ENCODE results near the gene GLTP. TPM values are rescaled to one million over a fixed set of nuclear protein-coding genes. Genes with fewer than 3 reads are reported as not detected.

GLTP gene
- total and polyA plus RNA-seq, 2 of the 4 experiments (the other 2 are of a cell fraction): 34.4 to 58.4 TPM

DNA sequence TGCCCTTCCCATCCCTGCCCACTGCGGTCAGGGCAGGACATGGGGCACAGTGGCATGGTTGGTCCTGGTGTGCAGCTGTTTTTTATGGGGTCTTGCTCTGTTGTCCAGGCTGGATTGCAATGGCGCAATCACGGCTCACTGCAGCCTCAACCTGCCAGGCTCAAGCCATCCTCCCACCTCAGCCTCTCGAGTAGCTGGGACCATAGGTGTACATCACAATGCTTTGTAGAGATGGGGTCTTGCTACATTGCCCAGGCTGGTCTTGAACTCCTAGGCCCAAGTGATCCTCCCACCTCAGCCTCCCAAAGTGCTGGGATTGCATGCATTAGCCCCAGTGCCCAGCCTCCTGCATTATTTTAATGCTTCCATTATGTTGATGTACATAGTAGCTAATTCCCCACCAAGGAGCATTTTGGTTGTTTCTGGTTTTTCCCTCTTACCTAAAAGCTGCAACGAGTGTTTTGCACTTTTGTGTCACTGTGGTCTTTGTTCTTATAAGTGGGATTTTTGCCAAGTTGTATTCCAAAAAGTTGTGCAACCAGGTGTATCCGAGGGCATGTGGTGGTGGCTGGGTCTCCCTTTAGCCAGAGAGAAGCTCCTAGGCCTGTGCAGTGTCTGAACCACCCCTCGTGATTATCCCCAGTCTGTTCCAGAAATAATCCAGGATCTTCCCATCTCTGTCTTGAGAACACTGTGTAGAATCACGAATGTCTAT, 30.1 kb upstream of the GLTP start:
- H3K9me3 ChIP-seq (ENCODE audit: control insufficient read depth, insufficient read depth, low read length): no peaks in the 10 kb centered on the region
- H3K27ac ChIP-seq (ENCODE audit: insufficient read depth, low read length): no peak overlapping the region
- H3K4ac ChIP-seq (ENCODE audit: low read depth, low read length): no peak overlapping the region
- no TSS peak for BruUV-seq (replicated peaks)
- no peak overlapping the region for H3K18ac ChIP-seq (ENCODE audit: low read depth, low read length)
- 71% methylated on average over 1 of the region's 8 CpGs; no CpG with 5 or more reads in 1 of the 2 experiments for WGBS, 2 experiments (ENCODE audit: extremely low coverage in 2 of 2, insufficient read length in 1 of 2)
- ChIA-PET POLR2A (ENCODE audit: unreplicated experiment) (no interaction called here), CTCF (no interaction called here)
- H3K56ac ChIP-seq (ENCODE audit: extremely low read depth, insufficient read depth, low read length): no peak overlapping the region
- intact Hi-C loops (cut with micrococcal nuclease) (no loop called here), dilution Hi-C loops (cut with HindIII; ENCODE audit: low sequenced_read_pairs, unreplicated experiment) (no loop called here), in situ Hi-C loops (cut with MboI; ENCODE audit: low sequenced_read_pairs) (no loop called here)
- no peak overlapping the region for H3K9ac ChIP-seq (ENCODE audit: low read depth, low read length)
- no peak overlapping the region for H4K8ac ChIP-seq (ENCODE audit: low read depth in 2 of 2, low read length in 2 of 2)
- H4K20me1 ChIP-seq (ENCODE audit: insufficient read depth, low read length): no peaks in the 10 kb centered on the region
- no peak overlapping the region for H4K5ac ChIP-seq (ENCODE audit: low read depth, low read length)
- no peak overlapping the region for H2AK9ac ChIP-seq (replicated peaks; ENCODE audit: low read depth, low read length, poor library complexity)
- no peak overlapping the region for H3K4me2 ChIP-seq (ENCODE audit: low read depth, low read length)
- no peaks in the 10 kb centered on the region for H3K4me1 ChIP-seq (ENCODE audit: control insufficient read depth, insufficient read depth, low read length)
- no peak overlapping the region for H2BK120ac ChIP-seq (ENCODE audit: low read depth, low read length)
- no peak overlapping the region for H3K23ac ChIP-seq (ENCODE audit: low read depth, low read length)
- H3K27me3 ChIP-seq (ENCODE audit: control insufficient read depth, insufficient read depth, low read length): no peaks in the 10 kb centered on the region
- H2AFZ ChIP-seq (replicated peaks; ENCODE audit: low read length, poor library complexity): no peak overlapping the region
- H4K91ac ChIP-seq (ENCODE audit: insufficient read depth, low read depth, low read length): no peak overlapping the region
- no peak for TF ChIP-seq FOS (IDR thresholded peaks at IDR 0.05; ENCODE audit: low read depth, low read length)
- TF ChIP-seq RAD21 (IDR thresholded peaks at IDR 0.05; ENCODE audit: low read length): no peak
- no peak for TF ChIP-seq SMC3 (IDR thresholded peaks at IDR 0.05; ENCODE audit: low read depth, low read length)
- no peak for TF ChIP-seq CHD1 (IDR thresholded peaks at IDR 0.05; ENCODE audit: low read depth, low read length)
- TF ChIP-seq, protein P1, sequence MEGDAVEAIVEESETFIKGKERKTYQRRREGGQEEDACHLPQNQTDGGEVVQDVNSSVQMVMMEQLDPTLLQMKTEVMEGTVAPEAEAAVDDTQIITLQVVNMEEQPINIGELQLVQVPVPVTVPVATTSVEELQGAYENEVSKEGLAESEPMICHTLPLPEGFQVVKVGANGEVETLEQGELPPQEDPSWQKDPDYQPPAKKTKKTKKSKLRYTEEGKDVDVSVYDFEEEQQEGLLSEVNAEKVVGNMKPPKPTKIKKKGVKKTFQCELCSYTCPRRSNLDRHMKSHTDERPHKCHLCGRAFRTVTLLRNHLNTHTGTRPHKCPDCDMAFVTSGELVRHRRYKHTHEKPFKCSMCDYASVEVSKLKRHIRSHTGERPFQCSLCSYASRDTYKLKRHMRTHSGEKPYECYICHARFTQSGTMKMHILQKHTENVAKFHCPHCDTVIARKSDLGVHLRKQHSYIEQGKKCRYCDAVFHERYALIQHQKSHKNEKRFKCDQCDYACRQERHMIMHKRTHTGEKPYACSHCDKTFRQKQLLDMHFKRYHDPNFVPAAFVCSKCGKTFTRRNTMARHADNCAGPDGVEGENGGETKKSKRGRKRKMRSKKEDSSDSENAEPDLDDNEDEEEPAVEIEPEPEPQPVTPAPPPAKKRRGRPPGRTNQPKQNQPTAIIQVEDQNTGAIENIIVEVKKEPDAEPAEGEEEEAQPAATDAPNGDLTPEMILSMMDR (conservative IDR thresholded peaks at IDR 0.05; ENCODE audit: low read depth, low read length): no peak
- TF ChIP-seq, protein P2, sequence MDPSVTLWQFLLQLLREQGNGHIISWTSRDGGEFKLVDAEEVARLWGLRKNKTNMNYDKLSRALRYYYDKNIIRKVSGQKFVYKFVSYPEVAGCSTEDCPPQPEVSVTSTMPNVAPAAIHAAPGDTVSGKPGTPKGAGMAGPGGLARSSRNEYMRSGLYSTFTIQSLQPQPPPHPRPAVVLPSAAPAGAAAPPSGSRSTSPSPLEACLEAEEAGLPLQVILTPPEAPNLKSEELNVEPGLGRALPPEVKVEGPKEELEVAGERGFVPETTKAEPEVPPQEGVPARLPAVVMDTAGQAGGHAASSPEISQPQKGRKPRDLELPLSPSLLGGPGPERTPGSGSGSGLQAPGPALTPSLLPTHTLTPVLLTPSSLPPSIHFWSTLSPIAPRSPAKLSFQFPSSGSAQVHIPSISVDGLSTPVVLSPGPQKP (IDR thresholded peaks at IDR 0.05; ENCODE audit: borderline replicate concordance, low read depth, low read length): no peak
- TF ChIP-seq BHLHE40 (IDR thresholded peaks at IDR 0.05; ENCODE audit: low read depth, low read length): no peak
- H2BK20ac ChIP-seq (ENCODE audit: low read depth, low read length): no peak overlapping the region
- H2BK5ac ChIP-seq (ENCODE audit: low read depth, low read length, poor library complexity, severe bottlenecking): no peak overlapping the region
- H3K14ac ChIP-seq (replicated peaks; ENCODE audit: low read depth, low read length): no peak overlapping the region
- no peak overlapping the region for H3K4me3 ChIP-seq (ENCODE audit: insufficient read depth, low read depth, low read length)
- H2AK5ac ChIP-seq (ENCODE audit: low read depth, low read length): no peak overlapping the region
- peaks cover 0 to 5% of the 10 kb centered on the region in 2 experiments; a peak in 1 of 4 replicates for H3K79me1 ChIP-seq (ENCODE audit: low read depth in 1 of 2, low read length in 2 of 2)
- ATAC-seq (ENCODE audit: low read depth) (no peak), DNase-seq (no peak)
- H3K36me3 ChIP-seq (ENCODE audit: control insufficient read depth, insufficient read depth, low read length): peaks cover 65% of the 10 kb centered on the region
- 0 out of 2 replicates have a peak, but pooled peaks cover 8% of the 10 kb centered on the region for H3K9me1 ChIP-seq (ENCODE audit: insufficient read depth, low read length)
- H2BK15ac ChIP-seq (ENCODE audit: low read depth, low read length): no peak overlapping the region
